Measurements from ENCODE around the gene HNF4A. TPM values are rescaled to one million over a fixed set of nuclear protein-coding genes. Genes with fewer than 3 reads are reported as not detected.

Gene HNF4A
- total and polyA plus RNA-seq, 2 of the 4 experiments (the other 2 are of a cell fraction): not detected

GRCh38 chr20:44335675-44336074, 19.8 kb upstream of the HNF4A start:
- Histone ChIP-seq H4K5ac (ENCODE audit: low read depth, low read length) (no peak overlapping the region), H2BK20ac (ENCODE audit: low read depth, low read length) (no peak overlapping the region), H3K36me3 (ENCODE audit: control insufficient read depth, insufficient read depth, low read length) (no peaks in the 10 kb centered on the region), H3K9me1 (ENCODE audit: insufficient read depth, low read length) (no peaks in the 10 kb centered on the region), H2AK5ac (ENCODE audit: low read depth, low read length) (no peak overlapping the region), H2BK120ac (ENCODE audit: low read depth, low read length) (no peak overlapping the region), H4K91ac (ENCODE audit: insufficient read depth, low read depth, low read length) (no peak overlapping the region), H3K14ac (replicated peaks; ENCODE audit: low read depth, low read length) (no peak overlapping the region), H3K79me1 (ENCODE audit: low read depth in 1 of 2, low read length in 2 of 2) (no peaks in the 10 kb centered on the region), H3K4ac (ENCODE audit: low read depth, low read length) (no peak overlapping the region), H2AFZ (replicated peaks; ENCODE audit: low read length, poor library complexity) (no peak overlapping the region), H3K18ac (ENCODE audit: low read depth, low read length) (no peak overlapping the region), H3K4me3 (ENCODE audit: insufficient read depth, low read depth, low read length) (no peak overlapping the region), H3K27me3 (ENCODE audit: control insufficient read depth, insufficient read depth, low read length) (peaks cover 41% of the 10 kb centered on the region), H4K8ac (ENCODE audit: low read depth in 2 of 2, low read length in 2 of 2) (no peak overlapping the region), H2AK9ac (replicated peaks; ENCODE audit: low read depth, low read length, poor library complexity) (no peak overlapping the region), H3K9ac (ENCODE audit: low read depth, low read length) (no peak overlapping the region), H3K27ac (ENCODE audit: insufficient read depth, low read length) (no peak overlapping the region), H2BK15ac (ENCODE audit: low read depth, low read length) (no peak overlapping the region), H3K56ac (ENCODE audit: extremely low read depth, insufficient read depth, low read length) (no peak overlapping the region), H3K9me3 (ENCODE audit: control insufficient read depth, insufficient read depth, low read length) (no peaks in the 10 kb centered on the region), H3K4me1 (ENCODE audit: control insufficient read depth, insufficient read depth, low read length) (no peaks in the 10 kb centered on the region), H2BK5ac (ENCODE audit: low read depth, low read length, poor library complexity, severe bottlenecking) (no peak overlapping the region), H4K20me1 (ENCODE audit: insufficient read depth, low read length) (no peaks in the 10 kb centered on the region), H3K23ac (ENCODE audit: low read depth, low read length) (no peak overlapping the region), H3K4me2 (ENCODE audit: low read depth, low read length) (no peak overlapping the region)
- dilution Hi-C loops (cut with HindIII; ENCODE audit: low sequenced_read_pairs, unreplicated experiment): no loop called here
- intact Hi-C loops (cut with micrococcal nuclease): no loop called here
- TF ChIP-seq POLR2A (IDR thresholded peaks at IDR 0.05; ENCODE audit: low read depth, low read length) (no peak), RAD21 (IDR thresholded peaks at IDR 0.05; ENCODE audit: low read length) (no peak), MXI1 (IDR thresholded peaks at IDR 0.05; ENCODE audit: borderline replicate concordance, low read depth, low read length) (no peak), CHD1 (IDR thresholded peaks at IDR 0.05; ENCODE audit: low read depth, low read length) (no peak), BHLHE40 (IDR thresholded peaks at IDR 0.05; ENCODE audit: low read depth, low read length) (no peak), MAFK (IDR thresholded peaks at IDR 0.05; ENCODE audit: low read depth, low read length) (no peak), SMC3 (IDR thresholded peaks at IDR 0.05; ENCODE audit: low read depth, low read length) (no peak), FOS (IDR thresholded peaks at IDR 0.05; ENCODE audit: low read depth, low read length) (no peak)
- DNase-seq: no peak
- no peak for ATAC-seq (ENCODE audit: low read depth)
- in situ Hi-C loops (cut with MboI; ENCODE audit: low sequenced_read_pairs): no loop called here
- WGBS, 2 experiments (ENCODE audit: extremely low coverage in 2 of 2, insufficient read length in 1 of 2): 100% methylated on average over 1 of the region's 2 CpGs; no CpG with 5 or more reads in 1 of the 2 experiments
- ChIA-PET POLR2A (ENCODE audit: unreplicated experiment) (no interaction called here), CTCF (no interaction called here)
- no TSS peak for BruUV-seq (replicated peaks)
